8988T (cell line): ENCODE data around the gene RGS9BP.
"Not testable (repeated sequence)": the region's sequence is repeated elsewhere in the genome, so short reads cannot be mapped to it uniquely, and the experiment has no call there.

Experiments
- DNase-seq: peaks from one replicate; pipeline ENCODE4 v3.0.0; 2011

Gene RGS9BP

DNA sequence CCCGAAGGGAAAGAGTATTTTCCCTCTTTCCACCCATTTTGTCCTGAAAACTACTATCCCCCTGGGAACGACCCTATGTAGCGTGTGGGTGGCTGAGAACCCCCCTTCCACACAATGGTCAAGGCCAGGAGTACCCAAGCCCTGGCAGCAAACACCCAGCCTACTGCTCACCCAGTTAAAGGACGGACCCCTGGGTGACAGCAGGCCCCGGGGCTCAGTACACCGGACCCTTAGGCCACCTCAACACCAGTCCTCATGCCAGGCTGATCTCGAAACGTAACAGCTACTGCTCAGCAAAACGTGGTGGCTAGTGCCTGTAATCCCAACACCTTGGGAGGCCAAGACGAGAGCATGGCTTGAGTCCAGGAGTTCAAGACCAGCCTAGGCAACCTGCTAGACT lies 2.1 kb upstream of the RGS9BP start:
- DNase-seq = no peak

DNA sequence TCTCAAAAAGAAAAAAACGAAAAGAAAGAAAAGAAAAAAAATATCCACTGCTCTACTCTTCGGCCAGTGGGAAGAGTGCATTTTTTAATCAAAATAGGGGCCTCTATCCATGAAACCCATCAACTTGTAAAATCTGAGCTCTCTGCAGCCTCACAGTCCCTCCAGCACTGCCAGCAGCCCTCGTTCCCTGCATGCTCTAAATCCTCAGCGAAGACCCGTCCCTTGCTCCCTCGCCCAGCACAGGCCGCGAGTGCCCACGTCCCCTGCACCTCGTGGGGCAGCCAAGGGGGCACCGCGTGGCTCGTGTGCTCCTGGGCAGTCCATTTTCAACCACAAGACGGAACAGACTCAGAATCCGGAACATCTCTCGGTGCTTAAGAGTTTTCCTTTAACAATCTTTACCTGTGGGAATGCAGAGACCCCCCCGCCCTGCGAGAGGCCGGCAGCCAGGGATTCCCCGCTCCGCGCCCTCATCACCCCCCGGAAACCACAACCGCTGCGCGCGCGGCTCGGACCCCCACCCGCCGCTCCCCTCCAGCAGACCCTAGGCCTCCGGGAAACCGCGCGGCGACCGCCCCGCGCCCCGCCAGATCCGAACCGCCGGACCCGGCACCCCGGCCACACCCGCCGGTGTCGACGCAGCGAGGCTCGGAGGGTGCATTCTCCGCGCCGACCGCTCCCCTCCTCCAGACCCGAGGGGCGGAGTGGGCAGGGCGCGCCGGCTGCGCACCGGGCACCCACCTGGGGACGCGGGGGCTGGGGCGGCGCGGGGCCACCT lies 1.3 kb upstream of the RGS9BP start:
- peak; percentile 50 for DNase-seq

DNA sequence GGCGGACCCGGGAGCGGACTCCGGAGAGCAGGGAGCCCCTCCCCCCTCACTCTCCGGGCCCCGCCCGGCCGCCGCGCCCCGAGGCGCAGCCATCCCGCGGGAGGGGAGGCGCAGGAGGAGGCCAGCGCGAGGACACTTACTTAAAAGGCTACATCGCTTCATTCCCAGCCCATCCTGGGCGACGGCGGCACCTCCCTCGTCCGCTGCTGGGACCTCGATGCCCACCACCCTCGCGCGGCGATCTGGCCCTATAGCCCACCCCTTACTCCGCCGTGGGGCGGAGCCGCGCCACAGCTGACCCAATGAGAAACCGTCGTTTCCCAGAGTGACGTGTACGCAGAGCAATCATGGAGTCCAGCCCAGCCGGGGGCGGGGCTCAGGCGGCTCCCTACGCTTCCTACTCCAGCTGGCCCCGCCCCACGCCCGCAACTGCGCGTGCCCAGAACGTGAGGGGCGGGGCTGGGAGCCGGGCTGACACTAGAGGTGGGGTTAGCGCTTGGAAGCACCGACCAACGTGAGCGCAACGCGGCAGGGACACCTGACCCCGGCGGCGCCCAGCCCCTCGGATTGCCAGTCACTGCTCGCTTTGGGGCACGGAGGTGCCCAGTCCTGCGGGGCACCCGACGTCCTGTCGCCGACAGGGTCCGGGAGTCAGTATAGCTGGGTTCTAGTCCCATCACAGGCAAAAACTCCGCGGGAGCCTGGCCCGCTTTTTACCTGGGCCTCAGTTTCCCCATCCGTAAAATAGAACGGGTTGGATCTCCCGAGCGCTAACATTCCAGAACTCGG lies 523 bp upstream of the RGS9BP start, which contains the start of gene ANKRD27:
Gene ANKRD27 (minus strand): TSS at position 250 of the 789 bp plus-strand sequence. CDS start 16,165 bp downstream, outside the sequence.
- DNase-seq = peak; percentile 95

DNA sequence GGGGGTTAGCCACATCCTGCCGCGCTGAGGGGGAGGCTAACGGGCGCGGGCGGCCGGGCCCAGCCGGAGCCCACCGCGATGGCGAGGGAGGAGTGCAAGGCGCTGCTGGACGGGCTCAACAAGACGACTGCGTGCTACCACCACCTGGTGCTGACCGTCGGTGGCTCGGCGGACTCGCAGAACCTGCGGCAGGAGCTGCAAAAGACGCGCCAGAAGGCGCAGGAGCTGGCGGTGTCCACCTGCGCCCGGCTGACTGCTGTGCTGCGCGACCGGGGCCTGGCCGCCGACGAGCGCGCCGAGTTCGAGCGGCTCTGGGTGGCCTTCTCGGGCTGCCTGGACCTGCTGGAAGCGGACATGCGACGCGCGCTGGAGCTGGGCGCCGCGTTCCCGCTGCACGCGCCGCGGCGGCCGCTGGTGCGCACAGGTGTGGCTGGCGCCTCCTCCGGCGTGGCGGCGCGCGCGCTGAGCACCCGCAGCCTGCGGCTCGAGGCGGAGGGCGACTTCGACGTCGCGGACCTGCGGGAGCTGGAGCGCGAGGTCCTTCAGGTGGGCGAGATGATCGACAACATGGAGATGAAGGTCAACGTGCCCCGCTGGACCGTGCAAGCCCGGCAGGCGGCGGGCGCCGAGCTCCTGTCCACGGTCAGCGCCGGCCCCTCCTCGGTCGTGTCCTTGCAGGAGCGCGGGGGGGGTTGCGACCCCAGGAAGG lies 692 bp downstream of the RGS9BP start:
- no peak for DNase-seq

DNA sequence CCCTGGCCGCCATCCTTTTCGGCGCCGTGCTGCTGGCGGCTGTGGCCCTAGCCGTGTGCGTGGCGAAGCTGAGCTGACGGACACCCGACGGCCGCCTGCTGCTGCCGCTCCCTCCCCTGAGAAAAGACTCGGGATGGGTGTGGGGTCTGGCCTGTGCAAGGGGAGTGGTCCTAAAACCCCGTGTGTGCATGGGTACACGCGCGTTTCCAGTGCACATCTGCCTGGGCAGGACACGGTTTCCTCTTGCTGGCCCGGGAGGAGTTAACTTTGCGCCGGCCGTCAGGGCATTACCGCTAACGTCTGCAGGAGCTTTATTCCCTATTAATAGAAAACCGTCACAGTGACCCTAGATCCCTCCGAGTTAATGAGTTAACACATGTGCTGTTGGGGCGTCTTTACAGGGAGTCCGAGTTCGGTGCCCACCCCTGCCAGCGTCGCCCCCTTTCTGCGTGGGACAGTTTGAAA lies 1.3 kb downstream of the RGS9BP start:
- DNase-seq = no peak

DNA sequence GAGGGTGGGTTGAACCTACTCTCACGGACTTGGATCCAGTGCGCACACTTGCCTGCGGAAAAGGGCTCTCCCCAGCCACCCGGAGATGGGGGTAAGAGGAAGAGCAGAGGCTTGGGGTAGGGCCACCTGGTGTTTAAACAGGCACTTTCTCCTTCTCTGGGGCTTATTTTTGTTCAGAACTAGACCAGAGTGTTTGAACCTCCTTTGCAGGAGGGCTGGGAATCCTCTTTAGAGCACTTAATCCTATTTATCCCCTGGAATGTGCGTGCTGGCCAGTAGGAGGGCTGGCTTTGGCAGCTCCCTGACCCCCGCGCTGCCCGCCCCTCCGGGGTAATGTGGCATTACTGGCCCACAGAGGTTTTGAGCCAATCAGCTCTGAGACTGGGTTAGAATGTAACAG lies 2.0 kb downstream of the RGS9BP start:
- peak; percentile 48 for DNase-seq

DNA sequence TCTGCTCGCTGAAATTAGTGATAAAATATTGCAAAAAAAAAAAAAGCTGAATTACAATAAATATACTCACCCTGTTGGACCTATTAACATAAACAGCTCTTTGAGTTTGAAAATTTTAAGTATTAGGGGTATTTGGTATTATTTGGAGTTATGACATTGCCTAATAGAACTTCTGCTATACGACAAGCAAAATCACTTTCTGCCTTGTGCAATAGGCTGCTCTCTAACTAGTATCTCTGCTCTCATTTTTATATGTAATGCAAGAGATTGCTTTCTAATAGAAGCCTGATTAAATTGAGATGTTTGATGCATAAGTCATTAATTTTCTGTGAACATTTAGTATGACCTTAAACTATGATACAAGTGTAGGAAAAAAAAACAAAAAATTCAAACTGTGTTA lies 5.3 kb downstream of the RGS9BP start:
- DNase-seq = no peak

DNA sequence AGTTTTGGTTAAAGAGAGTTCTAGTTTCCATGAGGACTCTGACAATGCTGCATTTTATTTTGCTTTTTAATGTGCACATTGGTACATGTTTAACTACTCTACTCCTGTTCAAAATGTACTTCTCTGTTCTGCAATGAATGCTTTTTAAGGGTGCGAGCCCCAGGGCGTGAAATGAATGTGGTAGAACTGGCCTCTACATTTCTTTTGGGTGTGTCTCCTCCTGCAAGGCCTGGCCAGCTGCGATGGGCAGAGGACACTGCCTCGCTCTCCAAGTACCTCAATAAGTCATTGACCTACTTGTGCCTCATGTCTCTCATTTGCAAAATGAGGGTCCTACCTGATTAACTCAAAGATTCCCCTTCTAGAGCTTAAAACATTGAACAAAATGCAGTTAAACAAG lies 6.7 kb downstream of the RGS9BP start:
- DNase-seq = no peak

DNA sequence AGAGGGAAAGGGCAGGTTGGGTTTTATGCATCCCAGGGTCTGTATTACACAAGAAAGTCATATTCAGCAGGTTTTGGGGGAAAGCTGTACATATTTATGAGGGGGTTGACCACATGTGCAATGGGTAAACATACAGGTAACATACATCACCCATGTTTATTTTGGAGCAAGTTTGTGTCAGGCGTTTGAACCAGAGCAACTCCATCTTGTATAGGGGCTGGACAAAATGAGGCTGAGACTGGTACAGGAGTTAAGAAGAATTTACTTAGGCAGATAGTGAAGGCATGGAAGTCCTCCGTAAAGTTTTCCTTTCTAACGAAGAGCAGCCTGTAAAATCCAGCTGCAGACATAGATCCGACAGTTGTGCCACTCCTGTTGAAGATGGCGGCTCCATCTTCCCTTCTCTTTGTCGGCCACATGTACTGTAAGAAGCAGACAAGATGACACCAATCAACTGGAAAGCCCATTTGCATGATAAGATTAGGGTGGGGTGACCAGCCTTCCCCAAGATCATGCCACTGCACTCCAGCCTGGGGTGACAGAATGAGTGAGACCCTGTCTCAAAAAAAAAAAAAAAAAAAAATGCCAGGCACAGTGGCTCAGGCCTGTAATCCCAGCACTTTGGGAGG lies 11.3 kb downstream of the RGS9BP start:
- no peak for DNase-seq

DNA sequence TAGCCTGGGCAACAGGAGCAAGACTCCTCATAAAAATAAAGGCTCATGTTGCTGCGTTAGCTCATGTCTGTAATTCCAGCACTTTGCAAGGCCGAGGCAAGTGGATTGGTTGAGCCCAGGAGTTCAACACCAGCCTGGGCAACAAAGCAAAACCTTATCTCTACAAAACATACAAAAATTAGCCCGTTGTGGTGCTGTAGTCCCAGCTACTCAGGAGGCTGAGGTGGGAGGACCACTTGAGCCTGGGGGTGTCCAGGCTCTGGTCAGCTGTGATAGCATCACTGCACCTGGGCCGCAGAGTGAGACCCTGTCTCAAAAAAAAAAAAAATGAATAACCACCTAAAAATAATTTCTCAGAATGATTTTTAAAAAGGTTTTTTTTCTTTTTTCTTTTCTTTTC lies 12.0 kb downstream of the RGS9BP start:
- no peak for DNase-seq

DNA sequence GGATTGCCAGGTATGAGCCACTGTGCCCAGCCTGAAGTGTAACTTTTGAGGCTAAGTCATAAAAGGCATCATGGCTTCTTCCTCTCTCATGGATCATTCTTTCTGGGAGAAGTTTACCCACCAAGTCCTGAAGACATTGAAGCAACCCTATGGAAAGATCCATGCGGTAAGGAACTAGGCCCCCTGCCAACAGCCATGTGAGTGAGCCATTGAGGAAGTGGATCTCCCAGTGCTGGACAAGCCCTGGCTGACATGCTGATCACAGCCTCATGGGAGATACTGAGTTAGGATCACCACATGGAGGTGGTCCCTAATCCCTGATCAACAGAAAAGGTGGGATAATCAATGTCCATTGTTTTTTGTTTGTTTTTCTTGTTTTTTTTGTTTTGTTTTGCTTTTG lies 12.7 kb downstream of the RGS9BP start:
- DNase-seq = no peak

DNA sequence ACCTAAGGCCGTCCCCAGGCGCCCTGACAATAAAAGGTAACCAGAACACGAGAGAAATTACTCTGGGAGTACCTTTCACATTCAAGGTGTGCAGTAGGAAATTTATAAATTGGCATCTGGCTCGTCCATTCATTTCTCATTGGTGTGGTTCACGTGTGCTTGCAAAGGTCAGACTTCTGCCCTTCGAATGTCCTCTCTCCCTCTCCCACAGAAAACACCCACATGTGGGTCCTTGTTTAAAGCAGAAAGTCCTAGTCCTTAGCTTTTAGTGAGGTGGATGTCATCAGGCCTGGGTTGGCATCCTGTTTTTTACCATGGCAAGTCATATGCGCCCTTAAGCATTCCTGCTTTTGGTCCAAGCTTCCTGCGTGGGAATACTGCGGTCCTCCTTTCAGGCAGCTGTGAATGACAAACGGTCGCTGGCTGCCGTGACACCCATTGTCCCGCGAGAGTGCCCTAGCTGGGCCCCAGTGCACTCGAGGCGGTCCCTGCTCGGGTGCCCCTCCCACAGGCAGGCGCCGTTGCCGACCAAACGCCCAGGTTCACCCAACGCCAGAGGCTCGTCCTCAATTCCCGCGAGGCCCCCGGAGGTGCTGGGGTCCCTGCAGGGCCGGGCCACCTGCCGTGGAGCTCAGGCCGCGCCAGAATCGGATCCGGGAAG lies 15.8 kb downstream of the RGS9BP start, which contains the start of gene NUDT19:
Gene NUDT19 (plus strand): TSS at position 531 of the 661 bp plus-strand sequence. CDS start 140 bp downstream, outside the sequence.
- DNase-seq = peak; percentile 84

DNA sequence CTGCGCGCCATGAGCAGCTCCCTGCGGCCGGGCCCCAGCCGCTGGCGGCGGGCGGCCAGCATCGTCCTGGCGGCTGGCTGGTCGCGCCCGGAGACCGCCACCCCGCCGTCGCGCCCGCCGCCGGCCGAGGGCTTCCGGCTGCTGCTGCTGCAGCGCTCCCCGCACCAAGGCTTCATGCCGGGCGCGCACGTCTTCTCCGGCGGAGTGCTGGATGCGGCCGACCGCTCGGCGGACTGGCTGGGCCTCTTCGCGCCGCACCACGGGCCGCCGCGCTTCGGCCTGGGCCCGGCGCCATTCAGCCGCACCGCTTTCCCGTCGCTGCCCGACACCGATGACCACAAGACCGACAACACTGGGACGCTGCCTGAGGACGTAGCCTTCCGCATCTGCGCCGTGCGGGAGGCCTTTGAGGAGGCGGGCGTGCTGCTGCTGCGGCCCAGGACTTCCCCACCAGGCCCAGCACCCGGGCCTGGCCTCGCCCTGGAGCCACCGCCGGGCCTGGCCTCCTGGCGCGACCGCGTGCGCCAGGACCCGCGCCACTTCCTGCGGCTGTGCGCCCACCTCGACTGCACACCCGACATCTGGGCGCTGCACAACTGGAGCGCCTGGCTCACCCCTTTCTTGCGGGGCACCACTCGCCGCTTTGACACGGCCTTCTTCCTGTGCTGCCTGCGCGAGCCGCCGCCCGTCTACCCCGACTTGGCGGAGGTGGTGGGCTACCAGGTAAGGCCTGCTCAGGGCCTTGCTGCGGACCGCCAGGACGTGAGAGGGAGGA lies 16.5 kb downstream of the RGS9BP start:
- no peak for DNase-seq

DNA sequence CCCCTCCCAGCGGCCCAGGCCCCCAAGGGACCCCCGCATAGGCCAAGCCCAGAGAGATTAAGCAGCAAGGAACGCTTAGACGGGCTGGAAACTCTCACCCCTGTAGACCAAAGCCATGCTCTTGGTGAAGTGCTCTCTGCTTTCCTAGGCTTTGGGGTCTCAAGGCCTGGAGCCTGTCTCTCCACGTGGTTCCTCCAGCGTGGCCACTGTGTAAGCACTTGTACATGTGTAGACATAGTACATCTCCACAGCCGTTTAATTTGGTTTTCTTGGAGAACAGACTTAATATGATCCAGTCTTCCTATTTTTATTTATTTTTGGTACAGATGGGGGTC lies 17.0 kb downstream of the RGS9BP start:
- no peak for DNase-seq

DNA sequence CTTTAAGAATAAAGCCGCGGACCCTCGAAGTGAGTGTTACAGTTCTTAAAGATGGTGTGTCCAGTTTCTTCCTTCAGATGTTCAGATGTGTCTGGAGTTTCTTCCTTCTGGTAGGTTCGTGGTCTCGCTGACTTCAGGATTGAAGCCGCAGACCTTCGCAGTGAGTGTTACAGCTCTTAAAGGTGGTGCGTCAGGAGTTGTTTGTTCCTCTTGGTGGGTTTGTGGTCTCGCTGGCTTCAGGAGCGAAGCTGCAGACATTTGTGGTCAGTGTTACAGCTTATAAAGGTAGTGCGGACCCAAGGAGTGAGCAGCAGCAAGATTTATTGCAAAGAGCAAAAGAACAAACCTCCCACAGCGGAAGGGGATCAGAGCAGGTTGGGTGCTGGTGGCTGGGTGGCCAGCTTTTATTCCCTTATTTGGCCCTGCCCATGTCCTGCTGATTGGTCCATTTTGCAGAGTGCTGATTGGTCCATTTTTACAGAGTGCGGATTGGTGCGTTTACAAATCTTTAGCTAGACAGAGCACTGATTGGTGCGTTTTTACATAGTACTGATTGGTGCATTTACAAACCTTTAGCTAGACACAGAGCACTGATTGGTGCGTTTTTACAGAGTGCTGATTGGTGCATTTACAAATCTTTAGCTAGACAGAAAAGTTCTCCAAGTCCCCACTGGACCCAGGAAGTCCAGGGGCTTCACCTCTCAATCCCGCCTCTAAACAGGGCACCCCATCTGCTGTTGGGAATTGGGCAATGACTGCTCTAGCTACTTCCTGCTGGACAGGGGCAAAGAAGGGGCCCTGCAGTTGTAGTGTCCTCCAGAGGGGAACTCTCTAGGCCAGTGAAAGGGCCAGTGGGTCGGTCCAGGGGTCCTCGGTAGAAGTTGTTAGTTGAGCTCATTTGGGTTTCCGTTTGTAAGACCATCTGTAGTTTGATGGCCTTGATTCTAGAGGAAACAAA lies 17.8 kb downstream of the RGS9BP start:
- not testable (repeated sequence) for DNase-seq

DNA sequence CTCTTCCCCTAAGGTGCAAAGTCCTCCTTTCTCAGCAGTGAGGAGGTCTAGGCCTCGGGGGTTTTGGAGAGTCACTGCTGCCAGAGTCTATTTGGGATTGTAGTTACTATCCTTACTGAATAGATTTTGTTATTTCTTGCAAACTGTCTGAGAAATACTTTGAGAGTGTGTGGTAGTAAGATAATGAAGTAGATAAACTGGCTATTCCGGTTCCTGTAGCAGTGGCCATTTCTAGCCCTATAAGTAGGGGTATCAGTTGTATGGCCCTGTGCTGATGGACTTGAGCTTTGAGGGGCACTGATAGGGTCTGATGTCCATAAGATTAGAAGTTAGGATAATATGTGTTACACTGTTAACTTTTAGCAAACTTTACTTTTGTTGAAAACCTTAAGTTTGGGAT lies 18.7 kb downstream of the RGS9BP start:
- not testable (repeated sequence) for DNase-seq

DNA sequence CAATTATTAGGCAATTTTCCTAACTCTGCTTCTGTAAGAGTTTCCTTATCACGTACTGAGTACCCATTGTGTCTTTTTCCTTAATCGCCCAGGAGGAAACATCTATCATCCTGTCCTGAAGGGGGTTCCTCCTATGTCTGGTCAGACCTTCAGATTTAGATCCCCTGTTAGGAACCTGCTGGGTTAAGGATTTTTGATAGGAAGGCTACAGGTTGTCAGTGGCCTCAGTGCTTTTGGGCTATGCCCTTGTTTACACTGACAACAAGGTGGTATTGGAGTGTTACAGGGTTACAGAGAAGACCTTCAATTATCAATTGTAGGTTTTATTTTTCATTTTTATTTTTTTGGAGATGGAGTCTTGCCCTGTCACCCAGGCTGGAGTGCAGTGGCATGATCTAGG lies 19.2 kb downstream of the RGS9BP start:
- DNase-seq = not testable (repeated sequence)

DNA sequence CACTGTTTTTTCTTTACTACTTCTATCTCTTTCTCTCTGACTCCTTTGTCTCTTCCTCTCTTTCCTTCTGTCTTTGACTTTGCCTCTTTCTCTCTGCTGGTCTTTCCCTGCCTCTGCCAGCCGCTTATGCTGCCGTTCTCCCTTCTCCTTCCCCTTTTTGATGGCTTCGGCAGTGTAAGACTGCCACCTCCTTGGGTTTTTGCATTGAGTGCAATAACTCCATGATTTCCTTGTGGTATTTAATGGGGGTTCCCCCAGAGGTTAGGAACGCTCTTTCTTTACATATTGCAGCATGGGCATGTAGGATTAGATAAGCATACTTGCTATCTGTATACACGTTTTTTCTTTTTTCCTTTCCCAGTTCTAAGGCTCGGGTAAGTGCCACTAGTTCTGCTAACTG lies 19.9 kb downstream of the RGS9BP start:
- not testable (repeated sequence) for DNase-seq

DNA sequence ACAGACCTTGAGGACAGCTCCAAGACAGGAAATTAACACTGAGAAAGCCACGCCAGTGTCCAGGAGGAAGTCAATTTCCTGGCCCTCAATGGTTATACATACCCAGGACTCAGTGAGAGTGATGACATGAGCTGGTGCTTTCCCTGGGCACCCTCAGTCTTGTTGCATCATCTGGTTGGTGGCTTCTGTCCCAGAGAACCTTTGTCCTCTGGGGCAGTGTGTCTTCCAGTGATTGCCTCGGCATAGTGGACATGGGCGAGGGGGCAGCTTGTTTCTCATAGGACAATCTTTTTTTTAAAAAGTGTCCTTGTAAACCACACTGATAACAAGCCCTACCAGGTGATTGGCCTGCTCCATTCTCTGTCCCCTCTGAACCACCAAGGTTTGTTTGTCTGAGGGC lies 21.1 kb downstream of the RGS9BP start:
- not testable (repeated sequence) for DNase-seq

DNA sequence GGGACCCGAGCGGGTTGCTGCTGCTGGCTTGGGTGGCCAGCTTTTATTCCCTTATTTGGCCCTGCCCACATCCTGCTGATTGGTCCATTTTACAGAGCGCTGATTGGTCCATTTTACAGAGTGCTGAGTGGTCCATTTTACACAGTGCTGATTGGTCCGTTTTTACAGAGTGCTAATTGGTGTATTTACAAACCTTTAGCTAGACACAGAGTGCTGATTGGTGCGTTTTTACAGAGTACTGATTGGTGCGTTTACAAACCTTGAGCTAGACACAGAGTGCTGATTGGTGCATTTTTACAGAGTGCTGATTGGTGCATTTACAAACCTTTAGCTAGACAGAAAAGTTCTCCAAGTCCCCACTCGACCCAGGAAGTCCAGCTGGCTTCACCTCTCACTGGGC lies 24.5 kb downstream of the RGS9BP start:
- not testable (repeated sequence) for DNase-seq
